GM20000 (cell line): ENCODE data around the gene ACAD8.

ENCODE experiments used
- DNase-seq: peaks from one replicate; pipeline ENCODE4 v3.0.0; 2012; ENCODE audit warnings: low spot score
- CTCF ChIP-seq: IDR thresholded peaks from 2 replicates; pipeline ENCODE4 v1.5.1; 2012; ENCODE audit warnings: mild to moderate bottlenecking, control low read depth; ENCODE audit errors: extremely low read depth, missing control alignments

ACAD8 gene

DNA sequence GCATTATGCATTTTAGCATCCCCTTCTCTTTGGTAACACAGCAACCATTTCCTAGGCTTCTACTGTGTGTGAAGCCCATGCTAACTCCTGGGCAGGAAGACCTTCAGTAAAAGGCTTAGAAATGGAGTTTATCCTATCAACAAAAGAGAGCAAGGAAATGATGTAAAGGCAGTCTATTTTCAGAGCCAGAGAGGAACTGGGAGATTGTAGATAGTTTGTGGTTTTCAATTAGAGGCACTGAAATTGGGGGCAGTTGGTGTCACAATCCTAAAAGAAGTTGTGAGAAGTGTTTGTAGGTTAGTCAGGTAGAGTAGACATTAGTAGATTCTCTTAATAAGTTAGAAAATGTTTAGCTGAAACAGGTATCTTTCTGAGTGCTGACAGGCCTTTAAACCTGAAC is 7.1 kb downstream of the ACAD8 start:
- TF ChIP-seq CTCF, result no peak
- DNase-seq, result no peak

- no peak for DNase-seq
- no peak for TF ChIP-seq CTCF
Measured at GRCh38 chr11:134260983-134261382, 7.6 kb downstream of the ACAD8 start.

- DNase-seq, result peak; percentile 52
- TF ChIP-seq CTCF, result peak; percentile 49
Measured at GRCh38 chr11:134261626-134262488, 8.5 kb downstream of the ACAD8 start.

DNA sequence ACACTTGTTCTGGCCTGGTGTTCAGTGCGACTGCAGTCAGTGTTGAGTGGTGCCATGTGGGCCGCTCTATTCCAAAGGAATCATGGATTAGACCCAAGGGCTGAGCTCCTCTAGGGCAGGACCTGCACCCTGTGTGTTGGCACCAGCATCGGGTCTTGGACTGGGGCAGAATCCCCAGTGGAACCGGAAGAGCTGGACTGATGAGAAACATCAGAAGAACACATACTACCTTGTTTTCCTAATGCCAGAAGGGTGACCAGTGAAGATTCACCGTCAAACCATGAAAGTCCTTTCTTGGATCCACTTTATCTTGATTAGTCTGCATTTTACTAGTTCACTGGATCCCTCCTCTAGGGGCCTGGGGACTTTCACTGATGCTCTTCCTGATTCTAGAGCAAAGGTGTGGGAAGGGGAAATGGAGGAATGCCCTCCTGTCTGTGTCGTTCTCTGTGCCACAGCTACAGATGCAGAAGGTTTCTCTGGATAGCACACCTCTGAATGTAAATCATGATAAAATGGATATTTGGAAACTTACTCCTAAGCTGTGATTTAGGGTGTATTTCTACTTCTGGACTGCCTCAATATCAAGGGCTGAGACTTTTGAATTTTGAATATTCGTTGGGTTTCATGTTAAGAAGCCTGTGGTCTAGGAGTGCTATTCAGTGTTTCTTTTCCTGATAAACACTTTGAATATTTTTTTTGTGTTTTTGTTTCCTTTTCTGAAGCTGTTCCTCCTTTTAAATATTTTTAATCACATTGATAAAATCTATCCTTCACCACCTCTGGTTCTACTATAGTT is 11.8 kb downstream of the ACAD8 start:
- DNase-seq, result no peak
- no peak for TF ChIP-seq CTCF

- DNase-seq, result no peak
- TF ChIP-seq CTCF, result no peak
Measured at GRCh38 chr11:134266440-134266839, 13.1 kb downstream of the ACAD8 start.

DNA sequence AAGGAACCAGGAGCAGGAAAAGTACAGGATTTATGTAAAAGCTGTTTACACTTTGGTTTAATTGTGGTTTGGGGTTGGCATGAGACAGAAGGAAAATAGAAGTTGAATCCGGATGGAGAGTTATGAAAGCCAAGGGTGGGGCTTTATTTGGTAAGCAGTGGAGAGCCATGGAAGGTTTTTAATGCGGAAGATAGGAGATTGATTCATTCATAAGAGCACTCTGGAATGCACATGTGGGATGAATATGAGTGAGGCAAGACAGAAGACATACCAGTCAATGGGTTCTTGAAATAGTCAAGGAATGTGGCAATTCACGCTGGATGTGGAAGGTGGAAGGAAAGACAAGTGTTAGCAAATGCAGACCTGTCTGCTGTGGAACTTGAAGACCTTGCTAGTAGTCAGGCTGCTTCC is 13.5 kb downstream of the ACAD8 start:
- no peak for TF ChIP-seq CTCF
- no peak for DNase-seq

GRCh38 chr11:134267461-134267860 is 14.1 kb downstream of the ACAD8 start:
- no peak for TF ChIP-seq CTCF
- no peak for DNase-seq
